K562 (cell line): Measurements from ENCODE around the gene FBLN2. TPM values are rescaled to one million over a fixed set of nuclear protein-coding genes. Genes with fewer than 3 reads are reported as not detected.
A peak's percentile ranks its signal among the peaks of the same experiment; 100 is the strongest.

Experiments
- CCAR2 ChIP-seq: fragments of 200-400 bp; formaldehyde crosslinking; IDR thresholded peaks from 2 replicates; pipeline ENCODE4 v1.6.1; 2017; ENCODE audit warnings: mild to moderate bottlenecking, low read depth, low read length
- CCNT2 ChIP-seq: IDR thresholded peaks from 2 replicates; pipeline ENCODE4 v1.6.1; 2011; ENCODE audit warnings: borderline replicate concordance, low read depth, mild to moderate bottlenecking, moderate library complexity, mixed read lengths, low read length; ENCODE audit not compliant: insufficient read length; ENCODE audit errors: extremely low read depth
- ELF2 ChIP-seq: fragments of 250-450 bp; sonication (Bioruptor Pico); IDR thresholded peaks from 2 replicates; pipeline ENCODE4 v1.5.0; 2021; ENCODE audit warnings: mild to moderate bottlenecking
- ETV6 ChIP-seq, 3 experiments: fragments of 150-350 bp in 1 of 3; sonication (generic) in 1 of 3; formaldehyde crosslinking in 1 of 3; IDR thresholded peaks; 2 replicates each; pipeline versions ENCODE4 v1.6.1 to v1.8.0; 2014 to 2022; ENCODE audit warnings: borderline replicate concordance in 2 of 3, low read depth in 2 of 3, antibody characterized with exemption in 1 of 3, low read length in 1 of 3, mild to moderate bottlenecking in 1 of 3, missing genetic modification reagents in 1 of 3
- HDAC2 ChIP-seq: fragments of 450-650 bp; IDR thresholded peaks from 2 replicates; pipeline ENCODE4 v1.6.1; 2016; ENCODE audit warnings: mild to moderate bottlenecking
- PHF8 ChIP-seq: fragments of 200-600 bp; sonication (generic); IDR thresholded peaks from 2 replicates; pipeline ENCODE4 v1.6.1; 2012; ENCODE audit warnings: mixed run types, mild to moderate bottlenecking, inconsistent platforms, low read length, moderate library complexity, borderline replicate concordance
- SMARCA4 ChIP-seq: fragments of 450-650 bp; IDR thresholded peaks from 2 replicates; pipeline ENCODE4 v1.6.1; 2016
- SP1 ChIP-seq: sonication (generic); formaldehyde crosslinking; IDR thresholded peaks from 2 replicates; pipeline ENCODE4 v1.8.1; 2022; ENCODE audit warnings: mild to moderate bottlenecking, missing genetic modification reagents
- ZC3H4 ChIP-seq: sonication (generic); formaldehyde crosslinking; IDR thresholded peaks from 2 replicates; pipeline ENCODE4 v1.9.0; 2021; ENCODE audit warnings: missing genetic modification reagents, borderline replicate concordance
- ZC3H8 ChIP-seq: fragments of 450-650 bp; IDR thresholded peaks from 2 replicates; pipeline ENCODE4 v1.6.1; 2017
- ZNF280A ChIP-seq: fragments of 450-650 bp; IDR thresholded peaks from 2 replicates; pipeline ENCODE4 v1.6.1; 2018; ENCODE audit warnings: mild to moderate bottlenecking, low read depth; ENCODE audit not compliant: partially characterized antibody
- ZNF436 ChIP-seq: fragments of 250-450, 450-650 bp; sonication (Bioruptor Pico); formaldehyde crosslinking; IDR thresholded peaks from 2 replicates; pipeline ENCODE4 v1.7.0; 2020; ENCODE audit warnings: mild to moderate bottlenecking
- ZNF695 ChIP-seq: fragments of 450-650 bp; formaldehyde crosslinking; IDR thresholded peaks from 2 replicates; pipeline ENCODE4 v1.4.0; 2020; ENCODE audit warnings: mild to moderate bottlenecking, moderate library complexity
- polyA plus RNA-seq, 8 experiments: library from polyadenylated mRNA; depleted of rRNA in 4 of 8; stranded (reverse) in 5 of 8; unstranded in 3 of 8; fragments of >200 nt; fragmentation: Nextera tagmentation in 2 of 8; fragmentation: Illumina TruSeq in 1 of 8; extraction: Ambion mirVana in 2 of 8; extraction: Trizol in 1 of 8; gene quantifications; 2 replicates each; pipeline versions ENCODE4 v1.2.1 to v1.2.3, GENCODE V29; 2011 to 2014; ENCODE audit warnings: inconsistent platforms in 1 of 8, missing spikeins in 1 of 8
- total RNA-seq, 7 experiments: library from RNA; depleted of rRNA in 6 of 7; stranded (reverse); fragments of >200 nt in 6 of 7; fragmentation: Illumina TruSeq in 2 of 7; extraction: Trizol in 2 of 7; gene quantifications; 2 replicates each; pipeline versions ENCODE4 v1.2.1 to v1.2.3, GENCODE V29; 2011 to 2021; ENCODE audit warnings: low replicate concordance in 1 of 7
- TF ChIP-seq, protein P1 (sequence below): fragments of 250-450 bp; sonication (Bioruptor Pico); IDR thresholded peaks from 2 replicates; pipeline ENCODE4 v1.8.0; 2022; ENCODE audit warnings: inconsistent platforms, mild to moderate bottlenecking, moderate library complexity, borderline replicate concordance

The FBLN2 gene
- total and polyA plus RNA-seq, 9 of the 15 experiments (the other 6 are each of a cell fraction or from before 2014, with no cell fraction given), result 0.03 to 0.10 (median 0.04) TPM; not detected in 6

- TF ChIP-seq CCNT2, result no peak
- no peak for TF ChIP-seq CCAR2
- TF ChIP-seq ELF2 (CRISPR knock-in tag), result no peak
- TF ChIP-seq, protein P1, sequence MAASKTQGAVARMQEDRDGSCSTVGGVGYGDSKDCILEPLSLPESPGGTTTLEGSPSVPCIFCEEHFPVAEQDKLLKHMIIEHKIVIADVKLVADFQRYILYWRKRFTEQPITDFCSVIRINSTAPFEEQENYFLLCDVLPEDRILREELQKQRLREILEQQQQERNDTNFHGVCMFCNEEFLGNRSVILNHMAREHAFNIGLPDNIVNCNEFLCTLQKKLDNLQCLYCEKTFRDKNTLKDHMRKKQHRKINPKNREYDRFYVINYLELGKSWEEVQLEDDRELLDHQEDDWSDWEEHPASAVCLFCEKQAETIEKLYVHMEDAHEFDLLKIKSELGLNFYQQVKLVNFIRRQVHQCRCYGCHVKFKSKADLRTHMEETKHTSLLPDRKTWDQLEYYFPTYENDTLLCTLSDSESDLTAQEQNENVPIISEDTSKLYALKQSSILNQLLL, result no peak
- TF ChIP-seq ZNF436 (CRISPR knock-in tag), result no peak
- TF ChIP-seq SMARCA4, result no peak
- no peak for TF ChIP-seq ETV6 (IDR thresholded peaks at IDR 0.05; ENCODE audit: borderline replicate concordance in 1 of 2, low read depth in 2 of 2, low read length in 1 of 2)
- TF ChIP-seq ETV6 (CRISPR knock-in tag; IDR thresholded peaks at IDR 0.05; ENCODE audit: borderline replicate concordance), result no peak
- TF ChIP-seq PHF8, result no peak
- no peak for TF ChIP-seq ZC3H4 (CRISPR knock-in tag)
- TF ChIP-seq HDAC2, result peak; percentile 69; the same call in 1 of the 2 replicates
- TF ChIP-seq ZNF280A, result no peak
- TF ChIP-seq ZC3H8, result no peak
- TF ChIP-seq ZNF695 (CRISPR knock-in tag), result no peak
- TF ChIP-seq SP1, result no peak
Observed at GRCh38 chr3:13582366-13583250, 33.7 kb downstream of the FBLN2 start (continued).
